Measurements from ENCODE around the gene GSK3A.

- TF ChIP-seq CTCF (IDR thresholded peaks at IDR 0.05) (no peak), EZH2 (IDR thresholded peaks at IDR 0.05; ENCODE audit: borderline replicate concordance, insufficient read depth, low read depth, low read length, poor library complexity, severe bottlenecking) (no peak)
Observed at GRCh38 chr19:42274065-42274682, 31.8 kb upstream of the GSK3A start.
